Chondrocyte (in vitro differentiated cells): ENCODE results near the gene LRP1-AS. TPM values are rescaled to one million over a fixed set of nuclear protein-coding genes. Genes with fewer than 3 reads are reported as not detected.

ENCODE experiments used
- DNase-seq: peaks from one replicate; pipeline ENCODE4 v3.0.0; 2021; ENCODE audit warnings: mixed read lengths, low spot score
- H3K27ac Mint-ChIP-seq: one replicate; pipeline ENCODE4 v1.8.0; 2021; ENCODE audit warnings: mild to moderate bottlenecking, moderate library complexity, mixed read lengths; ENCODE audit not compliant: unreplicated experiment
- H3K27me3 Mint-ChIP-seq: 2 replicates; pipeline ENCODE4 v1.8.0; 2021; ENCODE audit warnings: low read depth, mixed read lengths
- H3K36me3 Mint-ChIP-seq: 2 replicates; pipeline ENCODE4 v1.8.0; 2021; ENCODE audit warnings: low read depth, mixed read lengths
- H3K4me1 Mint-ChIP-seq: 2 replicates; pipeline ENCODE4 v1.8.0; 2021; ENCODE audit warnings: low read depth, mild to moderate bottlenecking, mixed read lengths
- H3K4me3 Mint-ChIP-seq: one replicate; pipeline ENCODE4 v1.8.0; 2021; ENCODE audit warnings: mild to moderate bottlenecking, moderate library complexity, mixed read lengths; ENCODE audit not compliant: unreplicated experiment
- H3K9me3 Mint-ChIP-seq: 2 replicates; pipeline ENCODE4 v1.8.0; 2021; ENCODE audit warnings: low read depth, mixed read lengths
- CTCF ChIP-seq: fragments of 200-600 bp; sonication (generic); IDR thresholded peaks from 2 replicates; pipeline ENCODE4 v1.5.0; 2021; ENCODE audit warnings: antibody characterized with exemption, mild to moderate bottlenecking, moderate library complexity
- total RNA-seq: library from RNA; stranded (reverse); gene quantifications from 3 replicates; pipeline ENCODE4 v1.2.1, GENCODE V29; 2021

The LRP1-AS gene
- total RNA-seq, 1 donor from 2014 or later: not detected

GRCh38 chr12:57142121-57142520, 5.3 kb downstream of the LRP1-AS start:
- Mint-ChIP-seq H3K4me3 (no peak overlapping the region), H3K36me3 (peaks cover 56% of the 10 kb centered on the region), H3K9me3 (no peaks in the 10 kb centered on the region), H3K27me3 (no peaks in the 10 kb centered on the region), H3K4me1 (peaks cover 66% of the 10 kb centered on the region), H3K27ac (peak overlapping the region; percentile 76)
- DNase-seq: no peak
- TF ChIP-seq CTCF: no peak

GRCh38 chr12:57141249-57141648, 6.2 kb downstream of the LRP1-AS start:
- no peak for TF ChIP-seq CTCF
- Mint-ChIP-seq H3K9me3 (no peaks in the 10 kb centered on the region), H3K4me3 (no peak overlapping the region), H3K27ac (no peak overlapping the region), H3K36me3 (peaks cover 53% of the 10 kb centered on the region), H3K4me1 (peaks cover 65% of the 10 kb centered on the region), H3K27me3 (no peaks in the 10 kb centered on the region)
- no peak for DNase-seq

GRCh38 chr12:57139796-57140649, 7.4 kb downstream of the LRP1-AS start:
- TF ChIP-seq CTCF: no peak
- no peak for DNase-seq
- Mint-ChIP-seq H3K36me3 (peaks cover 44% of the 10 kb centered on the region), H3K9me3 (no peaks in the 10 kb centered on the region), H3K4me3 (no peak overlapping the region), H3K4me1 (peaks cover 66% of the 10 kb centered on the region), H3K27me3 (no peaks in the 10 kb centered on the region), H3K27ac (peak overlapping the region; percentile 11)

- Mint-ChIP-seq H3K4me1 (peaks cover 79% of the 10 kb centered on the region), H3K27me3 (no peaks in the 10 kb centered on the region), H3K9me3 (no peaks in the 10 kb centered on the region), H3K36me3 (peaks cover 36% of the 10 kb centered on the region), H3K4me3 (no peak overlapping the region), H3K27ac (peak overlapping the region; percentile 64)
- no peak for DNase-seq
- TF ChIP-seq CTCF: no peak
These were observed 8.7 kb downstream of the LRP1-AS start for GRCh38 chr12:57138526-57139272.

GRCh38 chr12:57135527-57136326, 11.7 kb downstream of the LRP1-AS start:
- Mint-ChIP-seq H3K4me1 (peaks cover 96% of the 10 kb centered on the region), H3K9me3 (no peaks in the 10 kb centered on the region), H3K4me3 (peak overlapping the region; percentile 38), H3K27me3 (no peaks in the 10 kb centered on the region), H3K36me3 (peaks cover 15% of the 10 kb centered on the region), H3K27ac (peak overlapping the region; percentile 91)
- no peak for DNase-seq
- no peak for TF ChIP-seq CTCF
